IMR-90 (cell line): ENCODE measurements around the gene CAP2. TPM values are rescaled to one million over a fixed set of nuclear protein-coding genes. Genes with fewer than 3 reads are reported as not detected.

ENCODE experiments used
- ATAC-seq: fragments of 200-7000 bp; cut with Tn5 transposase; 2 replicates; pipeline ENCODE4 v1.9.1; 2020; ENCODE audit warnings: low read depth, mild to moderate bottlenecking, moderate library complexity
- BruUV-seq: library from RNA; stranded (reverse); fragments of 400-500 nt; replicated peaks from 2 replicates; lab custom pipeline; 2021; lab: Mats Ljungman, UMichigan
- CTCF ChIA-PET: fragments of 300-600 bp; formaldehyde crosslinking; extraction: SDS; loops from one replicate; lab custom pipeline; 2021; ENCODE audit warnings: antibody characterized with exemption; lab: Yijun Ruan, JAX
- POLR2A ChIA-PET: fragments of 300-600 bp; sonication (Branson Sonifier 250); formaldehyde crosslinking; loops from one replicate; lab custom pipeline; 2022; ENCODE audit warnings: antibody characterized with exemption; ENCODE audit not compliant: unreplicated experiment; lab: Charles Lee
- DNase-seq: peaks from one replicate; pipeline ENCODE4 v3.0.0; 2013
- H2AFZ ChIP-seq: replicated peaks from 2 replicates; pipeline ENCODE3; 2013; ENCODE audit warnings: low read length, mild to moderate bottlenecking; ENCODE audit not compliant: poor library complexity
- H2AK5ac ChIP-seq: 2 replicates; pipeline ENCODE4 v1.6.1; 2013; ENCODE audit warnings: low read depth, low read length, inconsistent platforms
- H2AK9ac ChIP-seq: replicated peaks from 2 replicates; pipeline ENCODE3; 2013; ENCODE audit warnings: mild to moderate bottlenecking, low read depth, low read length, moderate library complexity; ENCODE audit not compliant: poor library complexity
- H2BK120ac ChIP-seq: 2 replicates; pipeline ENCODE4 v1.6.1; 2013; ENCODE audit warnings: low read depth, low read length, inconsistent platforms
- H2BK15ac ChIP-seq: 3 replicates; pipeline ENCODE4 v1.6.1; 2013; ENCODE audit warnings: low read depth, low read length, inconsistent platforms
- H2BK20ac ChIP-seq: 2 replicates; pipeline ENCODE4 v1.6.1; 2013; ENCODE audit warnings: low read depth, mild to moderate bottlenecking, inconsistent platforms, low read length, moderate library complexity
- H2BK5ac ChIP-seq: 2 replicates; pipeline ENCODE4 v1.6.1; 2013; ENCODE audit warnings: mild to moderate bottlenecking, low read depth, low read length, inconsistent platforms; ENCODE audit not compliant: poor library complexity, severe bottlenecking
- H3K14ac ChIP-seq: replicated peaks from 2 replicates; pipeline ENCODE4 v1.6.1; 2013; ENCODE audit warnings: low read depth, low read length, inconsistent platforms
- H3K18ac ChIP-seq: 2 replicates; pipeline ENCODE4 v1.6.1; 2013; ENCODE audit warnings: low read depth, low read length, control low read depth
- H3K23ac ChIP-seq: 2 replicates; pipeline ENCODE4 v1.6.1; 2013; ENCODE audit warnings: low read depth, low read length, inconsistent platforms
- H3K27ac ChIP-seq: 2 replicates; pipeline ENCODE4 v1.5.1; 2013; ENCODE audit warnings: mild to moderate bottlenecking, control low read depth, low read length; ENCODE audit not compliant: insufficient read depth
- H3K27me3 ChIP-seq: 2 replicates; pipeline ENCODE4 v1.6.1; 2013; ENCODE audit warnings: low read length; ENCODE audit not compliant: control insufficient read depth, insufficient read depth
- H3K36me3 ChIP-seq: 2 replicates; pipeline ENCODE4 v1.6.1; 2013; ENCODE audit warnings: low read length, mixed read lengths; ENCODE audit not compliant: control insufficient read depth, insufficient read depth
- H3K4ac ChIP-seq: 2 replicates; pipeline ENCODE4 v1.6.1; 2013; ENCODE audit warnings: low read depth, low read length, inconsistent platforms
- H3K4me1 ChIP-seq: 2 replicates; pipeline ENCODE4 v1.6.1; 2013; ENCODE audit warnings: low read length, mixed read lengths; ENCODE audit not compliant: control insufficient read depth, insufficient read depth
- H3K4me2 ChIP-seq: 2 replicates; pipeline ENCODE4 v1.6.1; 2013; ENCODE audit warnings: low read depth, mild to moderate bottlenecking, control low read depth, low read length, moderate library complexity
- H3K4me3 ChIP-seq: 2 replicates; pipeline ENCODE4 v1.5.1; 2013; ENCODE audit warnings: low read depth, mild to moderate bottlenecking, control low read depth, low read length, moderate library complexity; ENCODE audit not compliant: insufficient read depth
- H3K56ac ChIP-seq: 2 replicates; pipeline ENCODE4 v1.6.1; 2013; ENCODE audit warnings: low read length, inconsistent platforms; ENCODE audit not compliant: insufficient read depth; ENCODE audit errors: extremely low read depth
- H3K79me1 ChIP-seq, 2 experiments: 2 replicates each; pipeline ENCODE4 v1.6.1; 2013; ENCODE audit warnings: low read length in 2 of 2, inconsistent platforms in 1 of 2, low read depth in 1 of 2
- H3K9ac ChIP-seq: 2 replicates; pipeline ENCODE4 v1.6.1; 2013; ENCODE audit warnings: low read depth, low read length, control low read depth
- H3K9me1 ChIP-seq: 2 replicates; pipeline ENCODE4 v1.6.1; 2013; ENCODE audit warnings: low read length, inconsistent platforms; ENCODE audit not compliant: insufficient read depth
- H3K9me3 ChIP-seq: 2 replicates; pipeline ENCODE4 v1.6.1; 2013; ENCODE audit warnings: low read length; ENCODE audit not compliant: control insufficient read depth, insufficient read depth
- H4K20me1 ChIP-seq: 2 replicates; pipeline ENCODE4 v1.6.1; 2013; ENCODE audit warnings: low read length, inconsistent platforms; ENCODE audit not compliant: insufficient read depth
- H4K5ac ChIP-seq: 2 replicates; pipeline ENCODE4 v1.6.1; 2013; ENCODE audit warnings: mild to moderate bottlenecking, low read depth, low read length, control low read depth
- H4K8ac ChIP-seq, 2 experiments: 2 replicates each; pipeline ENCODE4 v1.6.1; 2013; ENCODE audit warnings: low read depth in 2 of 2, low read length in 2 of 2, control low read depth in 1 of 2, inconsistent platforms in 1 of 2
- H4K91ac ChIP-seq: 2 replicates; pipeline ENCODE4 v1.6.1; 2013; ENCODE audit warnings: low read depth, low read length, inconsistent platforms; ENCODE audit not compliant: insufficient read depth
- BHLHE40 ChIP-seq: fragments of 150-350 bp; IDR thresholded peaks from 2 replicates; pipeline ENCODE4 v1.6.1; 2016; ENCODE audit warnings: mild to moderate bottlenecking, low read depth, low read length
- MAFK ChIP-seq: IDR thresholded peaks from 2 replicates; pipeline ENCODE4 v1.6.1; 2012; ENCODE audit warnings: low read depth, low read length, improper control_type of control experiment
- POLR2A ChIP-seq: IDR thresholded peaks from 2 replicates; pipeline ENCODE4 v1.6.1; 2012; ENCODE audit warnings: mild to moderate bottlenecking, low read depth, low read length
- WGBS, 2 experiments: methylation state at CpG; one replicate each; pipeline versions ENCODE4 v1.1.5 to v1.1.7; 2013; ENCODE audit warnings: missing lambda C conversion rate in 2 of 2; ENCODE audit not compliant: insufficient read length in 1 of 2; ENCODE audit errors: extremely low coverage in 2 of 2; 5-methylcytosine and 5-hydroxymethylcytosine counted together
- dilution Hi-C: fragments of 300-500 bp; cut with HindIII; formaldehyde crosslinking; loops from one replicate; pipeline ENCODE4 v1.14.3; 2018; ENCODE audit warnings: low sequenced_read_pairs; ENCODE audit not compliant: unreplicated experiment
- in situ Hi-C: fragments of 300-500 bp; cut with MboI; formaldehyde crosslinking; loops from 3 replicates; pipeline ENCODE4 v1.14.3; 2019; ENCODE audit warnings: low sequenced_read_pairs, inconsistent platforms, mixed read lengths
- intact Hi-C: fragments of 100-400 bp; cut with micrococcal nuclease; formaldehyde crosslinking; loops from 2 replicates; pipeline ENCODE4 v1.10.0; 2022
- polyA plus RNA-seq, 3 experiments: library from polyadenylated mRNA; depleted of rRNA; stranded (reverse); fragments of >200 nt; gene quantifications; 2 replicates each; pipeline ENCODE4 v1.2.3, GENCODE V29; 2012; ENCODE audit warnings: low replicate concordance in 1 of 3
- total RNA-seq: library from RNA; depleted of rRNA; stranded (reverse); fragments of >200 nt; gene quantifications from 2 replicates; pipeline ENCODE4 v1.2.3, GENCODE V29; 2012

The CAP2 gene
- total and polyA plus RNA-seq, 2 of the 4 experiments (the other 2 are of a cell fraction): 14.5 to 27.5 TPM

GRCh38 chr6:17477356-17477755 is 84.0 kb downstream of the CAP2 start:
- Histone ChIP-seq H3K9ac (no peak overlapping the region), H3K9me1 (peaks cover 3% of the 10 kb centered on the region; the same call in 1 of the 2 replicates), H2BK120ac (no peak overlapping the region), H4K91ac (no peak overlapping the region), H2BK20ac (no peak overlapping the region), H2AK5ac (no peak overlapping the region), H4K8ac (no peak overlapping the region), H3K4me2 (no peak overlapping the region), H4K20me1 (peaks cover 3% of the 10 kb centered on the region; the same call in 1 of the 2 replicates), H3K79me1 (peaks cover 0 to 8% of the 10 kb centered on the region in 2 experiments; a peak in 2 of 4 replicates), H3K36me3 (no peaks in the 10 kb centered on the region), H3K14ac (no peak overlapping the region), H2AFZ (no peak overlapping the region), H3K23ac (no peak overlapping the region), H3K4ac (no peak overlapping the region), H3K56ac (no peak overlapping the region), H3K4me1 (peaks cover 7% of the 10 kb centered on the region), H3K9me3 (no peaks in the 10 kb centered on the region), H3K18ac (no peak overlapping the region), H4K5ac (no peak overlapping the region), H3K27ac (no peak overlapping the region), H3K4me3 (no peak overlapping the region), H2AK9ac (no peak overlapping the region), H3K27me3 (no peaks in the 10 kb centered on the region), H2BK15ac (no peak overlapping the region), H2BK5ac (no peak overlapping the region)
- WGBS, 2 experiments: no CpG with 5 or more reads among the region's 2 CpGs
- in situ Hi-C loops (no loop called here), dilution Hi-C loops (no loop called here), intact Hi-C loops (no loop called here)
- TF ChIP-seq BHLHE40 (no peak), POLR2A (no peak), MAFK (no peak)
- ChIA-PET CTCF (no interaction called here), POLR2A (no interaction called here)
- DNase-seq (no peak), ATAC-seq (no peak)
- BruUV-seq: no TSS peak
